SH-SY5Y (cell line): ENCODE data around the gene PHKB.

Source experiments
- GATA2 ChIP-seq: IDR thresholded peaks from 2 replicates; pipeline ENCODE4 v1.6.1; 2011; ENCODE audit warnings: mild to moderate bottlenecking, low read depth, low read length
- GATA3 ChIP-seq: IDR thresholded peaks from 2 replicates; pipeline ENCODE4 v1.6.1; 2011; ENCODE audit warnings: low read depth, mild to moderate bottlenecking, low read length, moderate library complexity

DNA sequence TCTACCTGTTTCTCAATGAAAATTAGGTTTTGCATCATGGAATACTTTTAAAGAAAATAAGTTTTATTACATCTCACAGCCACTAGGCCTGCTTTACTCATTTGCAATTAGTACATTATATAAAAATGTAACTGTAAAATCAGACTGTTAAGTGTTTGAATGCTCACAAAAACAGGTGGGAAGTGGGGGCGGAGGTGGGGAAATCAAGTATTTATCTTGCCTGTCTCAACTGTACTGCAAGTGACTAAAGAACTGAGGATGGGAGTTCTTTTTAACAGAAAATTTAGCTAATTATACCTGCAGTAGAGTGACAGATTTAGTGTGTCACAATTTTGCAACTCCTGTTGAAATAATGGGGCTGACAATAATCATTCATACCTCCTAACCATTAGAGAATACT, 34.3 kb upstream of the PHKB start:
- TF ChIP-seq GATA3, result no peak
- no peak for TF ChIP-seq GATA2
